GM23248 (cell line): ENCODE data around the gene TMEM108.

Experiments used
- EZH2 ChIP-seq: fragments of 200-600 bp; sonication (generic); IDR thresholded peaks from 2 replicates; pipeline ENCODE4 v1.6.1; 2018; ENCODE audit warnings: antibody characterized with exemption, mild to moderate bottlenecking; ENCODE audit not compliant: insufficient read depth, poor library complexity, severe bottlenecking
- EZH2phosphoT487 ChIP-seq: fragments of 200-600 bp; sonication (generic); IDR thresholded peaks from 2 replicates; pipeline ENCODE4 v1.6.1; 2018; ENCODE audit warnings: antibody characterized with exemption, moderate library complexity, mild to moderate bottlenecking, low read depth; ENCODE audit not compliant: insufficient read depth

DNA sequence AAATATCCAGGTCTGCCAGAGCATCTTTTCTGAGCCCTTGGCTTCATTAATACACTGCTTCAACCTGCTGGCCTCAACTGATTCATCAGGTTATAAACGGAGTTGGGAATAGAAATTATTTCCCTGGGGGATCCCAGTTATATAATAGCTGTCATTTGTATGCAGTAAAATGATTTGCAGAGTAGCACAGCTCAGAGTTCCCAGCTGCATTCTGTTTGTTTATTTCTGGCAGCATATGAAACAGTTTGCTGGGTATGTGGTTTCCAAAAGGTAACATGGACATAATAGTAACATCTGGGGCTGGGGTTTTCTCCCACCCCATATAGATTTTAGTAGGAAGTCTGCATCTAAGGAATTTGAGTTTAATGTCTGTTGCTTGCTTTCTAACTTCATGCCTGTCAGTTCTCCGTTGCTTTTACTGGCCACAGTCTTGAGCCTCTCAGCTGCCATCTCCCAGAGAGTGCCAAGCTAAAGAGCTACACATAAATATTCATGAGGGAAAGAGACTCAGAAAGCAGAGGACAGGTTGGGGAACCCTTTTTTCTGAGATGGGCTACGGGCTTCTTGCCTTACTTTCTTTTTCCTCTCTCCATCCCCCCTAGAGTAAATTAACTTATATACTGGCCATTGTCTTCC is 124.6 kb downstream of the TMEM108 start:
- no peak for TF ChIP-seq EZH2
- TF ChIP-seq EZH2phosphoT487: no peak
